D721Med (cell line): ENCODE measurements around the gene CENPF.
"Not testable (repeated sequence)": the region's sequence is repeated elsewhere in the genome, so short reads cannot be mapped to it uniquely, and the experiment has no call there.

Experiments used
- DNase-seq: peaks from one replicate; pipeline ENCODE4 v3.0.0; 2011; ENCODE audit warnings: low spot score; ENCODE audit not compliant: insufficient read length
- FAIRE-seq: peaks from 2 replicates; lab custom pipeline; 2011; peaks lifted over from hg19 to GRCh38; lab: Jason Lieb, UNC
- CTCF ChIP-seq: IDR thresholded peaks from 2 replicates; pipeline ENCODE4 v1.5.1; 2012; ENCODE audit warnings: mild to moderate bottlenecking, control low read depth; ENCODE audit not compliant: insufficient read depth; ENCODE audit errors: missing control alignments

CENPF gene

GRCh38 chr1:214665606-214666110, 62.7 kb downstream of the CENPF start:
- DNase-seq (no peak), FAIRE-seq (no peak)
- no peak for TF ChIP-seq CTCF

- no peak for TF ChIP-seq CTCF
- no peak for DNase-seq
- FAIRE-seq: no peak
Measured at GRCh38 chr1:214666674-214667073, 63.7 kb downstream of the CENPF start.

GRCh38 chr1:214670098-214670497, 67.1 kb downstream of the CENPF start:
- DNase-seq (no peak), FAIRE-seq (no peak)
- no peak for TF ChIP-seq CTCF

GRCh38 chr1:214673029-214673428, 70.0 kb downstream of the CENPF start:
- not testable (repeated sequence) for FAIRE-seq

GRCh38 chr1:214673576-214673975, 70.6 kb downstream of the CENPF start:
- no peak for DNase-seq
- no peak for TF ChIP-seq CTCF
- no peak for FAIRE-seq

More at GRCh38 chr1:214673029-214673428, 70.0 kb downstream of the CENPF start:
- not testable (repeated sequence) for DNase-seq

GRCh38 chr1:214675524-214675923, 72.5 kb downstream of the CENPF start:
- FAIRE-seq, DNase-seq: not testable (repeated sequence)

- peak; percentile 64 for FAIRE-seq
- TF ChIP-seq CTCF: no peak
- DNase-seq: no peak
Measured at GRCh38 chr1:214676747-214677146, 73.8 kb downstream of the CENPF start.

GRCh38 chr1:214677945-214678344, 75.0 kb downstream of the CENPF start:
- TF ChIP-seq CTCF: no peak
- no peak for DNase-seq
- no peak for FAIRE-seq
